Measurements from ENCODE around the gene TUT1. TPM values are rescaled to one million over a fixed set of nuclear protein-coding genes. Genes with fewer than 3 reads are reported as not detected.

The TUT1 gene
- total and polyA plus RNA-seq, 9 donors = 5.9 to 27.3 (median 18.3) TPM

DNA sequence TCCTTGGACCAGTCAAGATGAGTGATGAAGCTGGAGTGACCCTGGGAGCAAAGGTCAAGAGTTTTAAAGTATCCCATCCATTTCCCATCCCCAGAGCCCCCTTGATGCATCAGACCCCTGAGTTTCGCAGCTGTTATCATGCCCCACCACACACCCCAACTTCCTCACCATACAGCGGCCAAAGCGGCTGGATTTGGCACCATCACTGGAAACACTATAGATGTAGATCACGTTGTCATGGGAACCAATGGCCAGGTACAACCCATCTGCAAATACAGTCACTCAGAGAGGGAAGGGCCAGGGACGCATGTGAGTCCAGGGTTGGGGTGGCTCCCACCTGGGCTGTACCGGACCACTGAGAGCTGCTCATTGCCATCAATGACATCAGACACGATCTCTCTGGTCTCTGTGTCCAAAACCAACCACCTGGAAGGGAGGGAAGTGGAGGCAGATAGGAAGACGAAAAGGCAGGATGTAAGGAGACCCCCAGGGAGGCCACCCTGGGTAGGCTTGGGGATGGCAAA lies 12.5 kb upstream of the TUT1 start:
- intact Hi-C loops (cut with DNase I) = no loop called here
- H3K36me3 ChIP-seq = no peaks in the 10 kb centered on the region

GRCh38 chr11:62603072-62603408 lies 11.7 kb upstream of the TUT1 start:
- intact Hi-C loops (cut with DNase I) = no loop called here
- Histone ChIP-seq H3K27ac (peak overlapping the region; percentile 42 to 95), H3K4me3 (peak overlapping the region; percentile 81), H3K36me3 (no peaks in the 10 kb centered on the region), H3K4me1 (ENCODE audit: insufficient read depth) (peaks cover 9% of the 10 kb centered on the region), H3K27me3 (no peaks in the 10 kb centered on the region), H3K9me3 (no peaks in the 10 kb centered on the region)
- TF ChIP-seq EP300 (IDR thresholded peaks at IDR 0.05) (no peak), POLR2A (IDR thresholded peaks at IDR 0.05) (no peak)
- TF ChIP-seq, protein P1, sequence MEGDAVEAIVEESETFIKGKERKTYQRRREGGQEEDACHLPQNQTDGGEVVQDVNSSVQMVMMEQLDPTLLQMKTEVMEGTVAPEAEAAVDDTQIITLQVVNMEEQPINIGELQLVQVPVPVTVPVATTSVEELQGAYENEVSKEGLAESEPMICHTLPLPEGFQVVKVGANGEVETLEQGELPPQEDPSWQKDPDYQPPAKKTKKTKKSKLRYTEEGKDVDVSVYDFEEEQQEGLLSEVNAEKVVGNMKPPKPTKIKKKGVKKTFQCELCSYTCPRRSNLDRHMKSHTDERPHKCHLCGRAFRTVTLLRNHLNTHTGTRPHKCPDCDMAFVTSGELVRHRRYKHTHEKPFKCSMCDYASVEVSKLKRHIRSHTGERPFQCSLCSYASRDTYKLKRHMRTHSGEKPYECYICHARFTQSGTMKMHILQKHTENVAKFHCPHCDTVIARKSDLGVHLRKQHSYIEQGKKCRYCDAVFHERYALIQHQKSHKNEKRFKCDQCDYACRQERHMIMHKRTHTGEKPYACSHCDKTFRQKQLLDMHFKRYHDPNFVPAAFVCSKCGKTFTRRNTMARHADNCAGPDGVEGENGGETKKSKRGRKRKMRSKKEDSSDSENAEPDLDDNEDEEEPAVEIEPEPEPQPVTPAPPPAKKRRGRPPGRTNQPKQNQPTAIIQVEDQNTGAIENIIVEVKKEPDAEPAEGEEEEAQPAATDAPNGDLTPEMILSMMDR (IDR thresholded peaks at IDR 0.05) = no peak
- whole genome bisulfite sequencing, 3 donors = 9 to 22% (median 15%) methylated on average over 13 of the region's 13 CpGs
- DNase-seq = peak; percentile 45 to 62 (median 56)

More for the DNA sequence above, 12.5 kb upstream of the TUT1 start:
- H3K9me3 ChIP-seq = no peaks in the 10 kb centered on the region
- 91 to 93% (median 92%) methylated on average over 8 of the region's 8 CpGs for WGBS, 3 donors
- H3K27ac ChIP-seq = peak overlapping the region in 1 of 2 donors; percentile 95
- H3K4me1 ChIP-seq (ENCODE audit: insufficient read depth) = peaks cover 9% of the 10 kb centered on the region
- no peak overlapping the region for H3K4me3 ChIP-seq
- no peak for DNase-seq
- TF ChIP-seq, protein P1 (IDR thresholded peaks at IDR 0.05) = no peak
- no peak for TF ChIP-seq POLR2A (IDR thresholded peaks at IDR 0.05)
- no peak for TF ChIP-seq EP300 (IDR thresholded peaks at IDR 0.05)
- no peaks in the 10 kb centered on the region for H3K27me3 ChIP-seq

DNA sequence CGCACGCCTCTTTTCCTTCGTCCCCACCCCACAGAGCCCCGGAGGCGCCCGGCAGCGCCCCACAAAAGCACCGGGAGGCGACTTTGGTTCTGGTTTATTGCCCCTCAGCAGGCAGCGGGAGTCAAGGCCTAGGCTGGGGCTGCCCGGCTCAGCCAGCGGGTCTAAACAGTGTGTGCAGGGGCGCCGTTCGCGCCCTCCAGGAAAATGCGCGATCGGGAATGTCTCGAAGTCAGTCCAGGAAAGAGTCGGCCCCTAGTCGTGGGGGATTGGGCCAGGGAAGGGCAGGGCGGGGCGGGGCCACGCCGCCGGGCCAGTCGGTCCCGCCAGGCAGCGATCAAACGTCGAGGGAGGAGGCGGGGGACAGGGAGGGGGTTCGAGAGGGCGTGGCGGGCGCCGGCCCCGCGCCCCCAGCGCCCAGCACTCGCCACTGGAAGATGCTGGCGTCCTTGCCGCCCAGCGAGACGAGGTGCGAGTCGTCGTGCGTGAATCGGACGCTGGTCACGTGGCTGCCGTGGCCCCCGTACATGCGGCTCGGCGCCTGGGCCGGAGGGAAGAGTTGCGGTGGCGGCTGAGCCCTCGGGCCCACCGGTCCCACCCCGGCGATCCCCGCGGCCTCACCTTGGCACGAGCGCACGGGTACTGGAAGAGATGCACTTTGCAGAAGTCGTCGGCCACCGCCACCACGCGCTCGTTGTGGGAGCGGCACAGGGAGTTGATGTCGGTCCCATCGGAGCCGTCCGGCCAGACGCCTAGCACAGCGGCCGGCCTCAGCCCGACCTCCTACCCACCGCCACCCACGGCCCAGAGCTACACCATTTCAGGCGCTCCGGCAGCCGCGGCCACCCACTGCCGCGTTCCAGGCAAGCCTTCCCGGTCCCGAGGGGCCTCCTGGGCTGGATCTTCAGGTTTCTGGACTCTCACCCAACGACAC lies 11.1 kb upstream of the TUT1 start:
- peak overlapping the region; percentile 81 for H3K4me3 ChIP-seq
- no peaks in the 10 kb centered on the region for H3K27me3 ChIP-seq
- H3K4me1 ChIP-seq (ENCODE audit: insufficient read depth) = peaks cover 9% of the 10 kb centered on the region
- H3K9me3 ChIP-seq = no peaks in the 10 kb centered on the region
- 0 to 5% (median 4%) methylated on average over 42 to 96 of the region's 96 CpGs for WGBS, 3 donors
- TF ChIP-seq, protein P1 (IDR thresholded peaks at IDR 0.05) = no peak
- TF ChIP-seq POLR2A (IDR thresholded peaks at IDR 0.05) (no peak), EP300 (IDR thresholded peaks at IDR 0.05) (no peak)
- H3K36me3 ChIP-seq = no peaks in the 10 kb centered on the region
- peak overlapping the region; percentile 42 to 95 for H3K27ac ChIP-seq
- peak; percentile 69 to 87 (median 79) for DNase-seq
- intact Hi-C loops (cut with DNase I) = no loop called here

GRCh38 chr11:62601372-62602140 lies 10.2 kb upstream of the TUT1 start, which contains the start of gene MTA2:
MTA2 (minus strand) TSS chr11:62601865; CDS start chr11:62601450, 415 bp downstream.
- peak within 1 kb of the TSS; percentile 81 for H3K4me3 ChIP-seq
- H3K4me1 ChIP-seq (ENCODE audit: insufficient read depth) = peaks cover 9% of the 10 kb centered on the region
- no peaks in the 10 kb centered on the region for H3K36me3 ChIP-seq
- peak; percentile 98 to 100 (median 99) for DNase-seq
- H3K27me3 ChIP-seq = no peaks in the 10 kb centered on the region
- no peaks in the 10 kb centered on the region for H3K9me3 ChIP-seq
- TF ChIP-seq, protein P1 (IDR thresholded peaks at IDR 0.05) = no peak
- peak; percentile 59 for TF ChIP-seq POLR2A (IDR thresholded peaks at IDR 0.05)
- H3K27ac ChIP-seq = peak within 1 kb of the TSS; percentile 91 to 95
- intact Hi-C loops (cut with DNase I) = no loop called here
- WGBS, 3 donors = 0 to 1% (median 0%) methylated on average over 55 to 83 of the region's 83 CpGs
